GM18520 (cell line): ENCODE data around the gene SUSD6.
"Not testable (repeated sequence)": the region's sequence is repeated elsewhere in the genome, so short reads cannot be mapped to it uniquely, and the experiment has no call there.

Experiments
- ATAC-seq: cut with Tn5 transposase; IDR thresholded peaks from one replicate; pipeline ENCODE4 v1.9.1; 2021; ENCODE audit not compliant: unreplicated experiment

Gene SUSD6

GRCh38 chr14:69587389-69587788 is 24.0 kb upstream of the SUSD6 start:
- ATAC-seq = no peak

- ATAC-seq = no peak
Measured at GRCh38 chr14:69591317-69591716, 20.1 kb upstream of the SUSD6 start.

GRCh38 chr14:69593018-69593677 is 18.2 kb upstream of the SUSD6 start:
- ATAC-seq = no peak

- ATAC-seq = no peak
Measured at GRCh38 chr14:69594846-69595245, 16.6 kb upstream of the SUSD6 start.

GRCh38 chr14:69595336-69595735 is 16.1 kb upstream of the SUSD6 start:
- no peak for ATAC-seq

- not testable (repeated sequence) for ATAC-seq
Measured at GRCh38 chr14:69599431-69599830, 12.0 kb upstream of the SUSD6 start.

GRCh38 chr14:69600304-69600891 is 11.0 kb upstream of the SUSD6 start:
- ATAC-seq = no peak

GRCh38 chr14:69605738-69606137 is 5.7 kb upstream of the SUSD6 start:
- no peak for ATAC-seq

GRCh38 chr14:69606258-69607184 is 4.9 kb upstream of the SUSD6 start:
- ATAC-seq = no peak

- no peak for ATAC-seq
Measured at GRCh38 chr14:69610020-69610873, 1.1 kb upstream of the SUSD6 start.

- no peak for ATAC-seq
Measured at GRCh38 chr14:69610874-69611171, 573 bp upstream of the SUSD6 start.

- peak; percentile 14 for ATAC-seq
Measured at GRCh38 chr14:69612014-69612782, 802 bp downstream of the SUSD6 start.

GRCh38 chr14:69612783-69613130 is 1.4 kb downstream of the SUSD6 start:
- ATAC-seq = no peak

GRCh38 chr14:69613312-69614073 is 2.1 kb downstream of the SUSD6 start:
- no peak for ATAC-seq

GRCh38 chr14:69614592-69614991 is 3.2 kb downstream of the SUSD6 start:
- no peak for ATAC-seq

- no peak for ATAC-seq
Measured at GRCh38 chr14:69615121-69615495, 3.7 kb downstream of the SUSD6 start.

GRCh38 chr14:69615496-69616407 is 4.4 kb downstream of the SUSD6 start:
- ATAC-seq = peak; percentile 44

GRCh38 chr14:69616408-69616773 is 5.0 kb downstream of the SUSD6 start:
- no peak for ATAC-seq

- ATAC-seq = no peak
Measured at GRCh38 chr14:69617796-69618195, 6.4 kb downstream of the SUSD6 start.
